Psoas muscle (tissue), 8 donors: ENCODE results near the gene DLD. TPM values are rescaled to one million over a fixed set of nuclear protein-coding genes. Genes with fewer than 3 reads are reported as not detected.
"Not testable (repeated sequence)": the region's sequence is repeated elsewhere in the genome, so short reads cannot be mapped to it uniquely, and the experiment has no call there.

Source experiments
- ATAC-seq, 4 donors: fragments of 200-7000 bp; cut with Tn5 transposase; one replicate each; pipeline ENCODE4 v1.9.1; 2020; ENCODE audit warnings: moderate library complexity in 3 of 4, mild to moderate bottlenecking in 2 of 4
- DNase-seq, 2 donors: peaks; one replicate each; pipeline ENCODE4 v3.0.0-alpha.2; 2020
- H3K27ac ChIP-seq: fragments of 200-600 bp; one replicate; pipeline ENCODE4 v1.8.0; 2022
- H3K27me3 ChIP-seq, 3 donors: fragments of 200-600 bp in 1 of 3; one replicate each; pipeline versions ENCODE4 v1.6.1 to v1.8.0; 2013 to 2022; ENCODE audit warnings: low read length in 2 of 3, mild to moderate bottlenecking in 2 of 3, moderate library complexity in 1 of 3; ENCODE audit not compliant: insufficient read depth in 3 of 3
- H3K36me3 ChIP-seq, 2 donors: fragments of 200-600 bp in 1 of 2; one replicate each; pipeline versions ENCODE4 v1.6.1 to v1.8.0; 2013 to 2022; ENCODE audit warnings: low read depth in 1 of 2, mild to moderate bottlenecking in 1 of 2, moderate library complexity in 1 of 2; ENCODE audit not compliant: insufficient read depth in 1 of 2
- H3K4me1 ChIP-seq: fragments of 200-600 bp; one replicate; pipeline ENCODE4 v1.8.0; 2022
- H3K4me3 ChIP-seq: fragments of 200-600 bp; one replicate; pipeline ENCODE4 v1.8.0; 2022; ENCODE audit warnings: mild to moderate bottlenecking
- H3K9me3 ChIP-seq: fragments of 200-600 bp; one replicate; pipeline ENCODE4 v1.8.0; 2022
- CTCF ChIP-seq: fragments of 200-600 bp; IDR thresholded peaks from one replicate; pipeline ENCODE4 v1.8.0; 2022; ENCODE audit warnings: antibody characterized with exemption
- WGBS, 3 donors: extraction: QIAGEN DNeasy Blood & Tissue Kit; methylation state at CpG; one replicate each; pipeline versions ENCODE4 v1.1.6 to v1.1.7; 2013; 5-methylcytosine and 5-hydroxymethylcytosine counted together
- intact Hi-C, 2 donors: fragments of 100-400 bp; cut with DNase I; formaldehyde crosslinking; loops; one replicate each; pipeline versions ENCODE4 v1.11.0 to v1.14.2; 2022
- polyA plus RNA-seq, 3 donors: library from polyadenylated mRNA; stranded (reverse); fragments of 200-250 nt; gene quantifications; one replicate each; pipeline ENCODE4 v1.2.3, GENCODE V29; 2013
- total RNA-seq, 4 donors: library from RNA; stranded (reverse); fragmentation: NEBNext Ultra II Directional in 2 of 4; extraction: Animal tissue kit (Norgen Biotek cat#: 25700) in 2 of 4; gene quantifications; one replicate each; pipeline versions ENCODE4 v1.2.1 to v1.2.4, GENCODE V29; 2021 to 2023
- donor health status: healthy with polysubstance abuse.
- donor health status: DM: no; HTN: no; CAD: no; lungs with moderate emphysema.
- donor health status: Bipolar disorder and iron deficiency.
- donor health status: healthy.
- donor health status: DM: yes; HTN: yes; CAD: no.
- donor health status: DM: no; HTN: no; CAD: no.
- donor health status: DM: no; HTN: no; CAD: no.
- donor health status: DM: yes; HTN: yes; CAD: no.

The DLD gene
- total and polyA plus RNA-seq, 7 donors: 136 to 284 (median 170) TPM

GRCh38 chr7:107917763-107918651 lies 27.0 kb downstream of the DLD start:
- no peak for TF ChIP-seq CTCF
- no peak overlapping the region for H3K4me3 ChIP-seq
- H3K27me3 ChIP-seq: no peaks in the 10 kb centered on the region
- intact Hi-C loops: no loop called here
- no peak overlapping the region for H3K27ac ChIP-seq
- DNase-seq (no peak), ATAC-seq (peak in 2 of 4 donors; percentile 53 to 66)
- no peaks in the 10 kb centered on the region for H3K9me3 ChIP-seq
- H3K4me1 ChIP-seq: no peaks in the 10 kb centered on the region
- 61 to 68% (median 63%) methylated on average over 3 of the region's 3 CpGs for WGBS, 3 donors
- H3K36me3 ChIP-seq: peaks cover 3 to 77% of the 10 kb centered on the region in 2 donors

GRCh38 chr7:107918948-107919347 lies 28.0 kb downstream of the DLD start:
- ATAC-seq (no peak), DNase-seq (no peak)
- H3K9me3 ChIP-seq: no peaks in the 10 kb centered on the region
- H3K4me1 ChIP-seq: no peaks in the 10 kb centered on the region
- 95 to 98% (median 96%) methylated on average over 2 of the region's 2 CpGs for WGBS, 3 donors
- no peaks in the 10 kb centered on the region for H3K27me3 ChIP-seq
- intact Hi-C loops: no loop called here
- H3K4me3 ChIP-seq: no peak overlapping the region
- H3K27ac ChIP-seq: no peak overlapping the region
- peaks cover 3 to 84% of the 10 kb centered on the region in 2 donors for H3K36me3 ChIP-seq
- no peak for TF ChIP-seq CTCF

- H3K9me3 ChIP-seq: no peaks in the 10 kb centered on the region
- H3K4me3 ChIP-seq: no peak overlapping the region
- peaks cover 3 to 95% of the 10 kb centered on the region in 2 donors for H3K36me3 ChIP-seq
- 15 to 30% (median 19%) methylated on average over 1 of the region's 1 CpG for WGBS, 3 donors
- H3K27me3 ChIP-seq: no peaks in the 10 kb centered on the region
- intact Hi-C loops: no loop called here
- H3K27ac ChIP-seq: no peak overlapping the region
- ATAC-seq (no peak), DNase-seq (no peak)
- TF ChIP-seq CTCF: no peak
- no peaks in the 10 kb centered on the region for H3K4me1 ChIP-seq
Observed at GRCh38 chr7:107920048-107920772, 29.2 kb downstream of the DLD start.

GRCh38 chr7:107921826-107922225 lies 30.8 kb downstream of the DLD start:
- DNase-seq, ATAC-seq, H3K27ac ChIP-seq, H3K4me3 ChIP-seq, H3K9me3 ChIP-seq, intact Hi-C loops, H3K27me3 ChIP-seq, H3K4me1 ChIP-seq: not testable (repeated sequence)
- H3K36me3 ChIP-seq: peaks cover 3 to 95% of the 10 kb centered on the region in 2 donors
- WGBS, 3 donors: 70 to 77% (median 76%) methylated on average over 2 of the region's 2 CpGs

GRCh38 chr7:107922886-107923285 lies 31.9 kb downstream of the DLD start:
- Histone ChIP-seq H3K27me3 (no peaks in the 10 kb centered on the region), H3K27ac (no peak overlapping the region), H3K36me3 (peaks cover 3 to 95% of the 10 kb centered on the region in 2 donors), H3K4me1 (no peaks in the 10 kb centered on the region), H3K4me3 (no peak overlapping the region), H3K9me3 (no peaks in the 10 kb centered on the region)
- peak in 2 of 4 donors; percentile 14 to 50 for ATAC-seq
- DNase-seq: no peak
- TF ChIP-seq CTCF: no peak
- intact Hi-C loops: no loop called here
- WGBS, 3 donors: 66 to 83% (median 81%) methylated on average over 1 of the region's 1 CpG
